Body of pancreas (tissue), 4 donors: ENCODE measurements around the gene SLX9. TPM values are rescaled to one million over a fixed set of nuclear protein-coding genes. Genes with fewer than 3 reads are reported as not detected.

Source experiments
- ATAC-seq: fragments of 150-250 bp; one replicate; pipeline ENCODE4 v1.9.1; 2016
- DNase-seq, 4 donors: peaks; one replicate each; pipeline ENCODE4 v3.0.0-alpha.2; 2019
- H3K27ac ChIP-seq, 4 donors: fragments of 200-600 bp; sonication (generic); 1 replicate in 3 of 4; 2 replicates in 1 of 4; pipeline versions ENCODE4 v1.5.1 to v1.6.1; 2016 to 2019; ENCODE audit warnings: mild to moderate bottlenecking in 1 of 4, mixed read lengths in 1 of 4, moderate library complexity in 1 of 4
- H3K27me3 ChIP-seq, 2 donors: fragments of 200-600 bp; sonication (generic); one replicate each; pipeline ENCODE4 v1.6.0; 2016; ENCODE audit warnings: mild to moderate bottlenecking in 1 of 2
- H3K36me3 ChIP-seq, 2 donors: fragments of 200-600 bp; sonication (generic); replicated peaks in 1 of 2; 2 replicates each; pipeline ENCODE4 v1.5.1; 2016; ENCODE audit warnings: low read depth in 2 of 2; ENCODE audit not compliant: insufficient read depth in 1 of 2
- H3K4me1 ChIP-seq: fragments of 200-600 bp; sonication (generic); one replicate; pipeline ENCODE4 v1.6.0; 2016
- H3K4me3 ChIP-seq, 2 donors: fragments of 200-600 bp; sonication (generic); 1 replicate in 1 of 2; 2 replicates in 1 of 2; pipeline ENCODE4 v1.5.1; 2016 to 2019
- H3K9me3 ChIP-seq, 3 donors: fragments of 200-600 bp; sonication (generic); 1 replicate in 2 of 3; 2 replicates in 1 of 3; pipeline ENCODE4 v1.5.1; 2016
- CTCF ChIP-seq, 7 experiments: fragments of 450-650 bp in 4 of 7; fragments of 200-600 bp in 3 of 7; sonication (generic) in 3 of 7; IDR thresholded peaks; one replicate each; pipeline ENCODE4 v1.5.1; 2016 to 2019; ENCODE audit warnings: antibody characterized with exemption in 7 of 7
- POLR2A ChIP-seq, 3 donors: fragments of 450-650 bp; IDR thresholded peaks; one replicate each; pipeline ENCODE4 v1.6.1; 2016; ENCODE audit warnings: antibody characterized with exemption in 3 of 3, mild to moderate bottlenecking in 2 of 3
- WGBS, 2 donors: methylation state at CpG; one replicate each; pipeline ENCODE4 v1.1.5; 2017; 5-methylcytosine and 5-hydroxymethylcytosine counted together
- intact Hi-C: fragments of 100-400 bp; cut with DNase I; formaldehyde crosslinking; loops from one replicate; pipeline ENCODE4 v1.15.1; 2023
- total RNA-seq, 2 donors: library from RNA; depleted of rRNA; stranded (reverse); fragments of >200 nt; gene quantifications; one replicate each; pipeline ENCODE4 v1.1.0, GENCODE V29; 2016

The SLX9 gene
- total RNA-seq, 2 donors from 2014 or later = 5.6 to 9.3 TPM

- no peak for TF ChIP-seq POLR2A (IDR thresholded peaks at IDR 0.05)
- TF ChIP-seq CTCF (IDR thresholded peaks at IDR 0.05) = no peak
- Histone ChIP-seq H3K4me3 (no peak overlapping the region), H3K27me3 (no peaks in the 10 kb centered on the region), H3K36me3 (peaks cover 0 to 1% of the 10 kb centered on the region in 2 donors), H3K4me1 (peaks cover 10% of the 10 kb centered on the region), H3K9me3 (no peaks in the 10 kb centered on the region), H3K27ac (no peak overlapping the region)
- WGBS, 2 donors = 87 to 100% methylated on average over 8 to 13 of the region's 13 CpGs
- no peak for ATAC-seq
- intact Hi-C loops = no loop called here
- no peak for DNase-seq
Measured at GRCh38 chr21:44953628-44954021, 13.8 kb downstream of the SLX9 start.

- no peak for DNase-seq
- Histone ChIP-seq H3K27ac (no peak overlapping the region), H3K36me3 (peaks cover 0 to 1% of the 10 kb centered on the region in 2 donors), H3K4me3 (no peak overlapping the region), H3K4me1 (peaks cover 9% of the 10 kb centered on the region), H3K27me3 (no peaks in the 10 kb centered on the region), H3K9me3 (no peaks in the 10 kb centered on the region)
- intact Hi-C loops = no loop called here
- WGBS, 2 donors = 88 to 92% methylated on average over 12 to 22 of the region's 22 CpGs
- no peak for ATAC-seq
- TF ChIP-seq POLR2A (IDR thresholded peaks at IDR 0.05) (no peak), CTCF (IDR thresholded peaks at IDR 0.05) (no peak)
Measured at GRCh38 chr21:44954281-44954771, 14.5 kb downstream of the SLX9 start.

GRCh38 chr21:44955141-44955797 is 15.4 kb downstream of the SLX9 start:
- DNase-seq = no peak
- Histone ChIP-seq H3K27me3 (no peaks in the 10 kb centered on the region), H3K4me1 (no peaks in the 10 kb centered on the region), H3K36me3 (peaks cover 0 to 1% of the 10 kb centered on the region in 2 donors), H3K27ac (no peak overlapping the region), H3K9me3 (no peaks in the 10 kb centered on the region), H3K4me3 (no peak overlapping the region)
- 88% methylated on average over 21 of the region's 21 CpGs for WGBS, 2 donors
- intact Hi-C loops = no loop called here
- TF ChIP-seq POLR2A (IDR thresholded peaks at IDR 0.05) = no peak
- TF ChIP-seq CTCF (IDR thresholded peaks at IDR 0.05) = no peak
- ATAC-seq = no peak

GRCh38 chr21:44955798-44956175 is 16.0 kb downstream of the SLX9 start:
- Histone ChIP-seq H3K36me3 (peaks cover 0 to 1% of the 10 kb centered on the region in 2 donors), H3K4me3 (no peak overlapping the region), H3K9me3 (no peaks in the 10 kb centered on the region), H3K4me1 (no peaks in the 10 kb centered on the region), H3K27ac (no peak overlapping the region), H3K27me3 (no peaks in the 10 kb centered on the region)
- WGBS, 2 donors = 81 to 85% methylated on average over 16 of the region's 16 CpGs
- ATAC-seq (no peak), DNase-seq (no peak)
- no peak for TF ChIP-seq POLR2A (IDR thresholded peaks at IDR 0.05)
- TF ChIP-seq CTCF (IDR thresholded peaks at IDR 0.05) = no peak
- intact Hi-C loops = no loop called here
